Ascending aorta (tissue), 2 donors: ENCODE measurements around the gene KLHL36. TPM values are rescaled to one million over a fixed set of nuclear protein-coding genes. Genes with fewer than 3 reads are reported as not detected.

Experiments
- DNase-seq, 2 donors: peaks; one replicate each; pipeline ENCODE4 v3.0.0-alpha.2; 2019; ENCODE audit warnings: low spot score in 2 of 2
- H3K27ac ChIP-seq, 2 donors: fragments of 200-600 bp; sonication (generic); one replicate each; pipeline ENCODE4 v1.5.1; 2016 to 2017; ENCODE audit warnings: mild to moderate bottlenecking in 1 of 2
- H3K27me3 ChIP-seq: fragments of 200-600 bp; sonication (generic); one replicate; pipeline ENCODE4 v1.5.1; 2017
- H3K36me3 ChIP-seq, 2 donors: fragments of 200-600 bp; sonication (generic); one replicate each; pipeline ENCODE4 v1.5.1; 2016
- H3K4me1 ChIP-seq, 2 donors: fragments of 200-600 bp; sonication (generic); one replicate each; pipeline ENCODE4 v1.5.1; 2016 to 2017; ENCODE audit warnings: mild to moderate bottlenecking in 1 of 2
- H3K4me3 ChIP-seq, 2 donors: fragments of 200-600 bp; sonication (generic); one replicate each; pipeline ENCODE4 v1.5.1; 2016 to 2017; ENCODE audit warnings: mild to moderate bottlenecking in 1 of 2
- H3K9me3 ChIP-seq, 2 donors: fragments of 200-600 bp; sonication (generic); one replicate each; pipeline ENCODE4 v1.5.1; 2016
- CTCF ChIP-seq, 3 experiments: fragments of 200-600 bp in 2 of 3; fragments of 450-650 bp in 1 of 3; sonication (generic) in 2 of 3; IDR thresholded peaks; one replicate each; pipeline ENCODE4 v1.5.1; 2016 to 2019; ENCODE audit warnings: antibody characterized with exemption in 3 of 3, mild to moderate bottlenecking in 1 of 3, moderate library complexity in 1 of 3
- intact Hi-C: fragments of 100-400 bp; cut with DNase I; formaldehyde crosslinking; loops from one replicate; pipeline ENCODE4 v1.15.1; 2023
- total RNA-seq: library from RNA; depleted of rRNA; stranded (reverse); fragments of >200 nt; gene quantifications from one replicate; pipeline ENCODE4 v1.1.0, GENCODE V29; 2016

Gene KLHL36
- total RNA-seq, 1 donor from 2014 or later = 65.1 TPM

- H3K4me3 ChIP-seq = peak overlapping the region; percentile 99
- H3K36me3 ChIP-seq = no peaks in the 10 kb centered on the region
- no peak for TF ChIP-seq CTCF (IDR thresholded peaks at IDR 0.05)
- no peaks in the 10 kb centered on the region for H3K9me3 ChIP-seq
- H3K4me1 ChIP-seq = peaks cover 0 to 12% of the 10 kb centered on the region in 2 donors
- intact Hi-C loops = no loop called here
- peak overlapping the region; percentile 69 to 88 for H3K27ac ChIP-seq
- DNase-seq = no peak
- no peaks in the 10 kb centered on the region for H3K27me3 ChIP-seq
Observed at GRCh38 chr16:84700446-84701300, 52.4 kb downstream of the KLHL36 start.

GRCh38 chr16:84703681-84704080 lies 55.4 kb downstream of the KLHL36 start:
- Histone ChIP-seq H3K27ac (no peak overlapping the region), H3K4me1 (peaks cover 0 to 12% of the 10 kb centered on the region in 2 donors)
- intact Hi-C loops = no loop called here

GRCh38 chr16:84704253-84704652 lies 55.9 kb downstream of the KLHL36 start:
- no peaks in the 10 kb centered on the region for H3K36me3 ChIP-seq
- H3K4me3 ChIP-seq = no peak overlapping the region
- intact Hi-C loops = no loop called here
- TF ChIP-seq CTCF (IDR thresholded peaks at IDR 0.05) = no peak
- no peaks in the 10 kb centered on the region for H3K27me3 ChIP-seq
- peaks cover 0 to 9% of the 10 kb centered on the region in 2 donors for H3K4me1 ChIP-seq
- H3K27ac ChIP-seq = no peak overlapping the region
- no peaks in the 10 kb centered on the region for H3K9me3 ChIP-seq
- no peak for DNase-seq

More at GRCh38 chr16:84703681-84704080, 55.4 kb downstream of the KLHL36 start:
- Histone ChIP-seq H3K27me3 (no peaks in the 10 kb centered on the region), H3K36me3 (no peaks in the 10 kb centered on the region), H3K4me3 (no peak overlapping the region), H3K9me3 (no peaks in the 10 kb centered on the region)
- TF ChIP-seq CTCF (IDR thresholded peaks at IDR 0.05) = no peak
- DNase-seq = no peak

GRCh38 chr16:84706856-84707255 lies 58.5 kb downstream of the KLHL36 start:
- intact Hi-C loops = no loop called here
- no peak overlapping the region for H3K4me3 ChIP-seq
- H3K27ac ChIP-seq = no peak overlapping the region
- no peak for DNase-seq
- H3K9me3 ChIP-seq = no peaks in the 10 kb centered on the region
- H3K4me1 ChIP-seq = no peaks in the 10 kb centered on the region
- no peaks in the 10 kb centered on the region for H3K27me3 ChIP-seq
- H3K36me3 ChIP-seq = no peaks in the 10 kb centered on the region
- TF ChIP-seq CTCF (IDR thresholded peaks at IDR 0.05) = no peak

GRCh38 chr16:84709609-84710008 lies 61.3 kb downstream of the KLHL36 start:
- Histone ChIP-seq H3K27ac (no peak overlapping the region), H3K9me3 (no peaks in the 10 kb centered on the region), H3K4me3 (no peak overlapping the region), H3K36me3 (no peaks in the 10 kb centered on the region), H3K27me3 (no peaks in the 10 kb centered on the region), H3K4me1 (no peaks in the 10 kb centered on the region)
- intact Hi-C loops = no loop called here
- DNase-seq = no peak
- no peak for TF ChIP-seq CTCF (IDR thresholded peaks at IDR 0.05)
